OCI-LY7 (cell line): ENCODE results near the gene RHOBTB3.

Source experiments
- CTCF ChIP-seq: fragments of 200-600 bp; sonication (generic); conservative IDR thresholded peaks from 2 replicates; pipeline ENCODE4 v1.5.1; 2014; ENCODE audit warnings: mild to moderate bottlenecking, antibody characterized with exemption, low read length, moderate library complexity, mixed read lengths
- EZH2phosphoT487 ChIP-seq: fragments of 200-600 bp; sonication (generic); IDR thresholded peaks from 2 replicates; pipeline ENCODE4 v1.6.1; 2018; ENCODE audit warnings: low read depth, borderline replicate concordance, mild to moderate bottlenecking, mixed run types, antibody characterized with exemption, low read length, moderate library complexity, mixed read lengths

GRCh38 chr5:95830226-95830625 lies 99.1 kb downstream of the RHOBTB3 start:
- no peak for TF ChIP-seq CTCF
- TF ChIP-seq EZH2phosphoT487: no peak
